Stimulated activated CD4-positive, alpha-beta T cell treated with anti-CD3 and anti-CD28 coated beads, Interleukin-1b, Interleukin-23, amount 100 ng/mL, for 48 hours (primary cell): Measurements from ENCODE around the gene CASP1.

Source experiments
- DNase-seq: peaks from one replicate; pipeline ENCODE4 v3.0.0-alpha.2; 2020

The CASP1 gene

DNA sequence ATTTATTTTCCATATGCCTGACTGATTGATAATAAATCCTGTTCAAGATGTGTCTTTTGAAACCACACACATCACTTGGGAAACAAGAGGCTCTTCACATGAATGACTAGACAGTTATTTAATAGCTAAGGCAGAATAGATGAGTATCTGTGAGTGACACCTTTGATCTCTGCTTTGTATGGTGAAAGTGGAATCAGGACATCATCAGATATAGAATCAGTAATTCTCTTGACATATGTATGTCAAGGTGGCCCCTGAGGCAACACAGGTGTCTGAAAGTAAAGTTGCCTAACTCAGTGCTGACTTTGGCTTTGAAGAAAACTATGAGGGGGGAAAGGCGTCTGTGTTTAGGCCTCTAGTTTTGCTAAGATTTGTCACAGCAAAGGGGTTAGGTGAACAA lies 55.1 kb downstream of the CASP1 start:
- DNase-seq: no peak
